AML-193 (cell line): ENCODE data around the gene HOXA5.
A peak's percentile ranks its signal among the peaks of the same experiment; 100 is the strongest.

Experiments
- DNase-seq, 2 experiments: peaks; one replicate each; lab custom pipeline; 2025; lab: John Stamatoyannopoulos, UW

Gene HOXA5

DNA sequence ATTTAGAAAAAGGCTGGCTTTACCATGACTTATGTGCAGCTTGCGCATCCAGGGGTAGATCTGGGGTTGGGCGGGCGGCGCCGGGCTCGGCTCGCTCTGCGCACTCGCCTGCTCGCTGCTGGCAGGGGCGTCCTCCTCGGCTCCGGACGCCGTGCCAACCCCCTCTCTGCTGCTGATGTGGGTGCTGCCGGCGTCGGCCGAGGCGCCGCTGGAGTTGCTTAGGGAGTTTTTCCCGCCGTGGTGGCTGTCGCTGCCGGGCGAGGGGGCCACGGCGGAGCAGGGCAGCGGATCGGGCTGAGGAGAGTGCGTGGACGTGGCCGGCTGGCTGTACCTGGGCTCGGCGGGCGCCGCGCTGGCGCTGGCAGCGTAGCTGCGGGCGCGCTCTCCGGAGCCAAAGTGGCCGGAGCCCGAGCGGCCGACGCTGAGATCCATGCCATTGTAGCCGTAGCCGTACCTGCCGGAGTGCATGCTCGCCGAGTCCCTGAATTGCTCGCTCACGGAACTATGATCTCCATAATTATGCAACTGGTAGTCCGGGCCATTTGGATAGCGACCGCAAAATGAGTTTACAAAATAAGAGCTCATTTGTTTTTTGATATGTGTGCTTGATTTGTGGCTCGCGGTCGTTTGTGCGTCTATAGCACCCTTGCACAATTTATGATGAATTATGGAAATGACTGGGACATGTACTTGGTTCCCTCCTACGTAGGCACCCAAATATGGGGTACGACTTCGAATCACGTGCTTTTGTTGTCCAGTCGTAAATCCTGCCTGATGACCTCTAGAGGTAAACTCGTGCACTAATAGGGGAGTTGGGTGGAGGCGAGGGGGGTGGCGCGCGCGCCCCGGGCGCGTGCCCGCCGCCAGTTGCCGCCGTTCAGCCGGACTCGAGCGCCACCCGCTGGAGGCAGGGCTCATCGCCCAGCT is at the start of gene HOXA5:
TSS of gene HOXA5 (minus strand) at position 659 of the 927 bp plus-strand sequence. CDS start at position 585, 74 bp downstream.
- DNase-seq: no peak

DNA sequence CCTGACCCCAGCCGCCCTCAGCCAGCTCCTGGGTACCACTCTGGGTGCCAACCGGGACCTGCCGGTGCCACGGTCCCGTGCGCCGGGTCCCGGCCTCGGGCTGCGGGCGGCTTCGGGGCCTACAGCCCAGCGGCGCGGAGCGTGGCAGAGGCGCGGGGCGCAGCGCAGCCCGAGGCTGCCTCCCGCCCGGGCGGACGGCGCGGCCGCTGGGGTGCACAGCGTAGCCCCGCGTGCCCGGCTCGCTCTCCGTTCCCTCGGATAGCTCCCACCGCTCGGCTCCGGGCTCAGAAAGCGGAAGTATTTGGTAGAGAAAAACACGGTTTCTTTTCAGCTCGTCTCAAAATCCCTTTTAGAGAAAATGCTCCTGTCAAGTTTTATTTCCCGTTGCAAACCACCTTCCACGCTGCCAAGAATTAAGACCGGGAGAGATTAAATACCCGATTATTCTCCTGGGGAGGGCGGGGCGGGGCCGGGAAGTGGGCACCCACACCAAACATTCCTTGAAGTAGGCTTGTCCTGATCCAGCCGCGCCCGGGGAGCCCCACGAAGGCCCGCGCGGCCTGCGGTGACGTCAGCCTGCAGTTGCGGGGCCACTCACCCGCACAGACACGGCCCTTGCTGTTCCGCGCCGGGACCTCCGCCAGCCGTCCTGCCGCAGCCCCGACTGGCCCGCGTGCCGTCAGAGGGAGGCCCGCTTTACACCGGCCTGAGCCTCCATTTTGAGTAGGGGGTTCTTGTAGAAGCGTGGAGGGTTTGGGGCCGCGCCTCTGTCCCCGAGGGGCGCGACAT is 49.3 kb upstream of the HOXA5 start:
- DNase-seq: peak in 1 of 2 experiments; percentile 5

DNA sequence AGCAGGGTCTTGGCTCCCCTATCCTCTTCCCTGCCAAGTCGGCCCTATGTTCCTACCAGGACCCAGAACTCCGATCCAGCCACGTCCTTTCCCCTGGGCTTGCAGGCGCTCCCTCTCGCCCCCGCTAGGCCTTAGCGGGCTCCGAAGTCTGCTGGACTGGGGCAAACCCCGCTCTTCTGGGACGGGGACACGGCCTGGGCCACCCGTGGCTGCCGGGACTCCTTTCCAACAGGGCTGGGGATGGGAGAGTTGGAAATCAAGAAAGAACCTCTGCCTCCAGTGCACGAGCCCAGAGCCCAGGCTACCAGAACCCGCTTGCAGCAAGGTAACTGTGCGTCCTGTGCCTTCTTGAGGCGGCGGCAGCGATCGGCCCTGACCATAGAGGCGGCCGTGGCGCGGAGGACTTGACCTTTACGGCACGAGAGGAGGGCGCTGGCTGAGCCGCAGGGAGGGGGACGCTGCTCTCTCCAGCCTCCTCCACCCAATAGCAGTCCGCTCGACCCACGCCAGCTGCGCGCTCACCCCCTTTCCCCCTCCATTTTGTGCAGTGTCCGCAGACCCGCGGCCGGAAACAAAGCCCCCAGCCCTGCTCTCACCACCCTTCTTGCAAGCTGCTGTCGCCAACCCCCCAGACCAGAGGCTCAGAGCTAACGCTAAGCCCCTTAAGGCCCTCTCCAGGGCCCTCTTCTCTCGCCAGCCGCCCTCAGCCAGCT is 48.5 kb upstream of the HOXA5 start:
- no peak for DNase-seq

DNA sequence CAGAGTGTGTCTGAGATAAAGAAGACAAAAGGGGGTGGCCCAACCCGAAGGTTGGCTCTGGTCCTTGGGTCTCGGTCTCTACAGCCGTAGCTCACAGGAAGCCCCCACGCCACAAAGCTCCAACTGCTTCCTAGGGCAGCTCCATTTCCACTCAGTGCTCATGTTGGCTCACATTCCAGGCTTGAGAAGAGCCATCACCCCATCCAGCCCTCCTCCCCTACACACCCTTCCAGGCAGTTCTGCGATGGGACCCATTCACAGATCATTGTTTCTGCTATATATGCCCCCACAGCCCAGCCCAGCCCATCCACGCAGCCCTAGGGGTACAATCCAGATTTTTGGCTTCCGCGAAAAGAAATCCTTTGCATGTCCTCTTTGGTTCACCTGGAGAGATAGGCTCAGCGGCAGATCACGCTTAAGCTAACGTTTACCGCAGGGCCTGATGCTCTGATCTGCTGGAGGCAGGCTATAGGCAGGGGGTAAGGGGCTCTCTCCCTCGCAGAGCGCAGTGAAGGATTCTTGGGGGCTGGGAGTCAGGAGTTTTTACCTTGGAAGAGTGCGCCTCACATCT is 47.8 kb upstream of the HOXA5 start:
- no peak for DNase-seq

DNA sequence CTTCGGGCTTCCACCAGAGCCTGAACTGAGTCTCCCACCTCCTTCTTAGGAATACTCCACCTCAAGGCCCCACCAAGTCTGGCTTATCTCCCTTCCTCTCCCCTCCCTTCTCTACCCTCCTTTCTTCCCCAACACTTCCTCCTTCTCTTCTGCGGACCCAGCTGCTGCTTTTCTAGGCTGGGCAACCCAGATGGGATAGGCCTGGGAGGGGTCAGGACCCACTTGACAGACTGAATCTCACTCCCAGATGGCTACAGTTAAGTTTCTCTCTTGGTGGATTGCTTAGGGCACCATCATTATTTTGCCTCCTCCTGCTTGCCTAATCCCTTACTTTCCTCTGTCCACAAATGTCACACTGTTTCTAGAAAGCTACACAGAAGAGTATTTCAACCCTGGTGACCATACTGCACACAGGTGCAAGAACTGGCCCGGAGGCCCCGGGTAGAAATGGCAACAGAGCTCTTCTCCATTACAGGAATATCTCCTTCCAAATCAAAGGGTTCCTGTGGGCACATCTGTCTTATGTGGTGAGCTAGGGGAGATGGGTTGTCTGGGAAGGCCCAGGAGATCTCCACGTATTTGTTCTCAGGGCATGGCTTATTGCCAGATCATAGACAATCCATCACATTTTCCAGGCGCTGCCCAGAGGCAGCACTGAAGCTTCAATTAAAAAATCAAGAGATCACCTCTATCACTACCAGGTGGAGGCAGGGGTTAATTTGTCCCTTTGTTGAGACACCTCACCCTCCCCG is 46.7 kb upstream of the HOXA5 start:
- DNase-seq: no peak

DNA sequence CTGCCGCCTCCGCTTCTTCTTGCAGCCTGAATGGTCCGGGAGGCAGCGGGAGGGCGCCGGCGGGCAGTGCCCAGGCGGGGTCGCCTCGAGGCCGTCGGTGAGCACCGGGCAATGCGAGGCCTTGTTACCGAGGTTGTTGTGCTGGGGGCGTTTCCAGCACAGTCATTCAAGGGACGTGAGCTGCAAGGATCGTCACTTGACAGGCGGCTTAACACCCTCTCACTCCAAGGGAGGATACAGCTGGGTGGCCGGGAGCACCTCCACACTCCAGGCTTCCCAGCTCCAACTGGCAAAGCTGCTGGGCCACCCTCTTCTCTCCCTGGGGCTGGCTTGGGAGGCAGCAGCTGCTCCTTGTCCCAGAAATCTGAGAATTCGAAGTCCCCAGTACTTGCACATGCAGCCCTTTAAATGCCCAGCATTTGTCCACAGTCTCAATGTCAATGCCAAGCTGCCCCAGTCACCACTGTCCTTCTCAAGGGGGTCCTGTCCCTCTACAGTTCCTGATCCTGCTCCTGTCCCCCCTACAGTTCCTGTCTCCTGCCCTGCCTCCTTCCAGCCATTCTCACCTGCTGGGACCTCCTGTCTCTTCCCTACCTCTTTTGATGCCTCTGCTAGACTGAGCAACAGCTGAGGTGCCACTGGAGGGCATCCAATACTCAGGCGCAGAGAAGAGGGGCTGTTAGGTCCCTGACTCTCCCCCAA is 46.0 kb upstream of the HOXA5 start:
- no peak for DNase-seq

DNA sequence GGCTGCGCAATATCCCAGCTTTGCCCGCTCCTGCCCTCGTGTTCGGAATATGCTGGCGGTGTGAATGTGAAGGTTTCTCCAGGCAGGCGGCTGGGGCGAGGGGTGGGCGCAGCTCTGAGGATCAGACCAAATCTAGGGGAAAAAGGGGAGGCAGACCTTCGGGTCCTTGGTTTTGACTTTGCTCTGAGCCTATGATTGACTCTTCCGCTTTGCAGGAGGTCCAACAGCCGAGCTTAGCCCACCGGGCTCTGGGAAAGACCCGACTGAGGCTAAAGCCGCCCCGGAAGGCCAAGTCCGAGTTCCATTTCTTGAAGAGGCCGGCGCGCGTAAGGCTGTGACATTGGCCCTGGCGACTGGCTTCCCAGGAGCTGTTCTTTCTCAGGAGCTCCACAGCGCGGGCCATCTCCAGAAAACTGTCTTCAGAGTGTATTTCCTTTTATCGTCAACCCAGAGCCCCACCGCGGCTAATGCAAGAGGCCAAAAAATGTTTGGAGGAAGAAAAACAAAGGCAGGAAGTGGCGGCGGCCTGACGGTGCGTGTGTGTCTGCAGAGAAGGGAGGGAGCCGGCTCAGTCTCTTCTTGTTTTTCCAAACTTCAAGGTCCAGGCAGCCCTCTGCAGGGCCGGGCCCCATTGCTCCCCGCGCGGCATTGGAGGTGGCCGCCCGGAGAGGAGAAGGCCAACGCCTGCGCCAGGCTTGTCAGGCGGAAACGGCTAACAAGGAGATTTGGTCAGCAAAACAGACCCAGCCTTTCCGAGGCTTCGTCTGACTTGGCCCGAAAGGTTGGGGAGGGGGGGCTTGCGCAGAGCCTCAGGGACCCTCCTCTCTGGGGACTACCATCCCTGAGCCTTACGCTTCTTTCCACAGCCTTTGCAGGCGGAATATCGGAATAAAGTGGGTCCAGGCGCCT is 45.2 kb upstream of the HOXA5 start:
- DNase-seq: no peak

DNA sequence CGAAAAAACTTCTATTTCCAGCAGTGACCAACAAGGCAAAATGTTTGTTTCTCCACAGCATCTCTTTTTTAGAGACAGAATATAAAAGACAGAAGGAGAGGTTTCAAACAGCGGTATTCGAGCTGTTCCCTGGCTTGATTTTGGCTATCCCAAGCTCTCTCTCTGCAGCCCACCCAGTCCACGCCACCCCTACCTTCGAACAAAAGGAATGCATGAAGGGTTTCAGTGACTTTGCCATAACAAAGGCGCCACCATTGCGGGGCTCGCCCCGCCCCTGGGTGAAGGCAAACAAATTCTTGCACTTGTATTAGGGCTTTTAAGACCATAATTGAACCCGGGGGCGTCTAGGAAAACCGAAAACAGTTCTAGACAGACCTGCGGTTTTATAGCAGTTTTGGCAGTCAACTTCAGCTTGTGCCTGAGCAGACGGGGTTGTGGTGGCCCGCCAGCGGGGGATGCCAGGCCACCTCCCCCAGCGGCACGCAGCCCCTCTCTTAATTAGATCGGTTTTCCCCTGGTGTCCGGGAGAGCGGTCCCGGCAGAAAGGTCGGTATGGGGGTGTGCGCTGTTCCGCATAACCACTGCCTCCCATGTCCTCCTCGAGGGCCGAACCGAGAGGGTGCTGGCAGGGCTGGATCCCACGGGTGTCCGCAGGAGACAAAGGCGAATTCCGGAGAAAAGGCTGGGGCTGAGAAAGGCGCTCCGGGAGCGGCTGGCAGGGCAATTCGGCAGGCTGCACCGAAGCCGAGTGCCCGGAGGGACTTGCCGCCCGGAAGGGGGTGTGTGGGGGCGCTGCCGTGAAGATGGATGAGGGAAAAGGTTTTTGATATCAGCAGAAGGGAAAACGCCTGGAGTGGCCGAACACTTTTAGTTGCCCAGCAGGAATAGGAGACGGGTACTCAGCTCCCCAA is 44.2 kb upstream of the HOXA5 start:
- no peak for DNase-seq

DNA sequence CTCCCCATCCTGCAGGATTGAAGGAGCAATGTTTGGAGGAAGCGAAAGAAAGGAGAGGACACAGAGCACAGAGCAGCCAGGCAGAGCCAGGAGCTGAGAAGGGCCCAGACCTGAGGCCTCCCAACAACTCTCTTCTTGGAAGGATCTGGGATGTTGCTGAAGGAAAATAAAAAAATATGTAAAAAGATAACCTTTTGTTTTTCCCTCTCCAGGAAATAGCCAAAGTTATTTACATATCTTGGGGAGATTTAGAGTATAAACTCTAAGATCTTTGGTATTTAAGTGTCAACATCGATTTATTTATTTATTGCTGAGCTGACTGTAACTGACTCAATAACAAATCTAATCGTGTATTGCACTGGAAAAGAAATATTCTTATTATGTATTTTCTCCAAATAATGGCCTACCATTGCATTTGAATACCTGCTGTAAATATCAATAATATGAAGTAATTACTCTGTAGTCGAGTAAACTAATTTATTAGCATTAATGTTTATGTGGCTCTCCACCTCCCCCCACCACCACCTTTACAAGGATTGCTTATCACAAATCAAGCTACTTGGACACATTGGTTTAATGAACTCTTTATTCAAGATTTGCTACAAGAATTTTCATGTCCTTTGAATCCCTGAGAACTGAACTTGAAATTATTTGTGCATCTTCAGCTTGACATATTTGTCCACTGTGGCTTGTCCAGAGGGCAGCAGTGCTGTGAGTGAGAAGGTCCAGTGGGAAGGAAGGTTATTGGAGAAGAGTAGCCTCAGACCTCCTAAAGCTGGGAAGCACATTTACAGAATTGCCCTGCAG is 43.4 kb upstream of the HOXA5 start:
- no peak for DNase-seq

DNA sequence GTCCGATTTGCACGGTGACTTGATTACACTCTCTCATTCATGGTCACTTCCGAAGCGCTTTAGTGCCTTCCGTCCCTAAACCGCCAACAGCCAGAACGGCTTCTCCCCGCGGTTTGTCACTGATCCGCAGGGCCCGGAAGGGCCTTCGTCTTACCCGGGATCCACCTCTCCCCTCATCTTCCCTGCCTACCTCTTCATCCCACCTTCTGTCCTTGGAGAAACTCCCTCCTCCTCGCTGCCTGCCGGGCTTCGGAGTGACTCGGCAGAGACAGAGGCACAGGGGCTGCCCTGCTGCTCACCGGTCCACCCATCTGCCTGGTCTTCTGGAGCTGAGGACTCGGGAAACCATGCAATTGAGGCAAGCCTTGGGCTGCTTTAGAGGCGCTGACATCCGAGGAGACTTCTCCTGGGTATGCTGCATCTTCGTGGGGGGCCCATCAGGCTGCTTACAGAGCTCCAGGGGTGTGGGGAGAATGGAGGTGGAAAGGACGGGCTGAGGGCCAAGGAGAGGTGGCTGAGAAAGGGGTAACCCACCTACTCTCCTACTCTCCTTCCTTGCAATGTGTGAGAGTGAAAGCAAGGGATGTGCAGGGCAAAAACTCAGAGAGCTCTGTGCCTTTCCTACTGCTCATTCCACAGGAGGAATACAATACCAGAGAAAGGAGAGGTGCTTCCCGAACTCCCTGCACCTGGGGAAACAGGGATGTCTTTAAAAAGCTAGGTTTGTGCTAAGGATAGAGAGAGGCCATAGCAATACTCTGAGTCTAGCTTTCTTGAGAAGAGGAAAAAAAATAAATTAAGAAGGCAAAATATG is 42.6 kb upstream of the HOXA5 start:
- DNase-seq: no peak

DNA sequence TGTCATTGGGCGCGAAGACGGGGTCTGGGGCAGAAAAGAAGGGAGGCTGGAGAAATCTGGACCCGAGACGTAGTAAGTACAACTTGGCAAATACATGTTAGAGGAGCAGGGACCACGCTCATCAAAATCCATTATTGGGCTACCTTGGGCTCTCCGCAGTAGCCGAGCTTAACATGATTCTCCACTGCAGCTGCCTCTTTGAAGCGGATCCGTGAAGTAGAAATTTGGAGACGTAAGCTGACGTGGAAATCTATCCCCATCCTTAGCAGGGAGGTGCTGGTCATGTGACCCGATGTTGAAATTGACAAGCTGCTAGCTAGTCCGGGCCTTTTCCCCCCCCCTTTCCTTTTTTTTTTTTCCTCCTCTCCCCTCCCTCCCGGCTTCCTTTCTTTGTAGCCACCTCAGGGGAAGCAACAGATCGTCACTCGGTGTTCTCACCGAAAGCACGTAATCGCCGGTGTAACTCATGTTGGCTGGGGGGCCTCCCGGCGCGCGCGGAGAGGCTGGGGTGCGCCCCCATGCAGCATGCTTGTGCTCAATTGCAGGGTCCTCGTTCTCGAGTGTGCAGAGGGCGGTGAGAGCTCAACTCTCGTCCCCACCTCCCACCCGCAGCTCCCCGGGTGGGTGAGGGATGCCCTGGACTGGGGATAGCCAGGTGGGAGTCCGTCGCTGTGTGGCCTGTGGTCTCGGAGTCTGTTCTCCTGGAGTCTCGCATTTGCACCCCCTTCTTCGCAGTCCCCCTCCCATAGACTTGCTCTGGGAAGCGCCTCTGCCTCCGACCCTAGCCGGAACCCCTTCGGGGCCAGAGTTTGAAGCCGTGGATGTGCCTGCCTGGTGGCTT is 41.8 kb upstream of the HOXA5 start, which contains the start of gene HOXA11:
TSS of gene HOXA11 (minus strand) at position 220 of the 841 bp plus-strand sequence. CDS start at position 132, 88 bp downstream.
- DNase-seq: no peak

DNA sequence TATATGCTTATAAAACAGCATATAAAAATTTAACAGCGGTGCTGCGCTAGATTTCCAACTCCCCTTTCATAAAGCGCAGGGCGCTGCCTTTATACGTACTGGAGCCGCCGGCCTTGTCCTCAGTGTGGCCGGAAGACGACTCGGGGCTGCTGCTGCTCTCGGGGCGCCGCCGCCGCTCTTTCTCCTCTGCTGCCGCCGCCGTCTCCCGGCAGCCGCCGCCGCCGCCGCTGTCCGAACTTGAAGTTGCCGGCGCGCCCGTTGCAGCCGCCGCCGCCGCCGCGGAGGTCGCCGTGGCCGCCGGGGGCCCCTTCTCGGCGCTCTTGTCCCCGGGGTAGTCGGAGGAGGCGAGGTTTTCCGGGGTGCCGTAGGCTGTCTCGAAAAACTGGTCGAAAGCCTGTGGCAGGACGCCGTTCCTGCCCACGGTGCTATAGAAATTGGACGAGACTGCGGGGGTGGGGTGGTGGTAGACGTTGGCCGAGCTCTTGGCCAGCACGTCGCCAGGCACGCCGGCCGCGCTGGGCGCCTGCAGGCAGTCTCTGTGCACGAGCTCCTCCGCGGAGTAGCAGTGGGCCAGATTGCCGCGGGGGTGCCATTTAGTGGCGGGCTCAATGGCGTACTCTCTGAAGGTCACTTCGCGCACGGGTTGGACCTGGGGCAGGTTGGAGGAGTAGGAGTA is 41.0 kb upstream of the HOXA5 start:
- no peak for DNase-seq

DNA sequence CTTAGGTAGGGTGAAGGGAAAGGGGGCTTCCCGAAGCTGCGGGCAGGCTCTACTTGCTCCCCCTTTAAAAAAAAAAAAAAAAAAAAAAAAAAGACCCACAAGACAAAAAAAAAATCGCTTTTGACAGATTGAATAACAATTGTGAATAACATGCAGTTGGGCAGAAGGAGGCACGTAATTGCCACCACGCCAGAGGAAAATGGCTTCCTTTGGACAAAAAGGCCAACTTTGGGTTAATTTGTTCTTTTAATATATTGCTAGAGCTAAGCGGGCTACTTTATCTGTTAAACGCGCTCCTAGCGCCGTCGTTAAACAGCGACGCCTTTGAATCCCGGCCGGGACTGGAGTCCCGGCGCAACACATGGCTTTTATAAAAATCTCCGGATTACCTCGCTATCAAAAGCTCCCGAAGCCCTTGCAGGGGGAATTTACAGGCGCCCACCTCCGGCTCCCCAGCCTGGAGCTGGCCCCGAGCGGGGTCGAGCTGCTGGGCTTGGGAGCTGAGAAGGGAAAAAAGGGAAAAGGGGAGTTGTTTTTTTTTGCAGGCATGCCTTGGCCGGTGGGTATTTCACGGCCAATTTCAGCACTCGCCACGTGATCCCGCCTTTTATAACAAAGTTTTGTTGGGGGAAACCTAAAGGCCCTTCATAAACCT is 40.3 kb upstream of the HOXA5 start:
- no peak for DNase-seq

DNA sequence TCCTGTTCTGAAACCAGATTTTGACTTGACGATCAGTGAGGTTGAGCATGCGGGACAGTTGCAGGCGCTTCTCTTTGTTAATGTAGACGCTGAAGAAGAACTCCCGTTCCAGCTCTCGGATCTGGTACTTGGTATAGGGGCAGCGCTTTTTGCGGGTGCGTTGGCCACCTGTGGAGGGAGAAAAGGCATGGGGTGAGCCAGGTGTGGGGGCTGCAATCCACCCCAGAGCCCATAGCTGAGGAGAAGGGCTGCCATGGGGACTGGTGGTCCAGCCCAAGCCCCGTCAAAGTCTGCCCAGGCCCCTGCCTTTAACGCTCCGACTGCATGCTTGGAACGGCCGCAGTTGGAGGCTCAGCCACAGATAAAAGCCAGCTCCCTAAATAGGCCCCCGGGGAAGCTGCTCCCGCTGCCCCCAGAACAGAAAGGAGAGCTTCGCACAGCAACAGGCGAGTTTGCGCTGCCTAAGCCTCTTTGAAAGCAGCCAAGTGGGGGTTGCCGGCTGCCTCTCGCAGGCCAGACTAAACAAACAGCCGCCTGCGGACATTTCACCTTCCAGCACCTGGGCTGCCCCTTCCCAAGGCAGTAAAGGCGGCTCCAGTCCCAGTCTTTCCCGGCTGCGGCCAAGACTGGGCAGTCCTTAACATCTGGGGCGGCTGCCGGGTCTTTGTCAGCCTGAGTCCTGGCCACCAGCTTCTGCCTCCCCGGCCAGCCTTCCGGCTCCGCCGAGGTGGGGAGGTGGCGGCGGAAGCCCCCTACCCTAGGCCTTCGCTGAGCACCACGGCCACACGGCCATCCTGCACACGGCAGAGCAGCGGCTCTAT is 39.6 kb upstream of the HOXA5 start:
- no peak for DNase-seq
